Stimulated activated CD4-positive, alpha-beta T cell treated with anti-CD3 and anti-CD28 coated beads, Interleukin-2, amount 100 ng/mL, for 4 hours (primary cell): ENCODE measurements around the gene XPR1.
"Not testable (repeated sequence)": the region's sequence is repeated elsewhere in the genome, so short reads cannot be mapped to it uniquely, and the experiment has no call there.

Experiments
- DNase-seq: peaks from one replicate; pipeline ENCODE4 v3.0.0-alpha.2; 2020; ENCODE audit warnings: low read depth

XPR1 gene

DNA sequence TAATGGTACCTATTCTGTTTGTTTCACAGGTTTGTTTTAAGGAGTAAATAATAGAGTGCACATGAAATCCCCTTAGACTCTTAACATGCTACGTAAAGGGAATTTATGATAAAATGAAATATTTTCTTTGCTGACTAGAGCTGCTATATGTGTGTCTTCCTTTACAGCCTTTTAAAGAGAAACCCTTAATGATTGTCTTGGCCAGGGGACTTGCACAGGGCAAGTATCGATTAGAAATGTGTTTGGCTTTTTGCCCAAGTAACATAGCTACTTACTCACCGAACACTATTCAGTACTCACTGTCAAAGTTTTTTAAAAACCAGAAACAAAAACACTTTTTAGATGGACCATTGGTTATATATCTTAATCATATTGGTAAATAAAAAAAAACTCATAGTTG, 209.6 kb downstream of the XPR1 start:
- DNase-seq: no peak

DNA sequence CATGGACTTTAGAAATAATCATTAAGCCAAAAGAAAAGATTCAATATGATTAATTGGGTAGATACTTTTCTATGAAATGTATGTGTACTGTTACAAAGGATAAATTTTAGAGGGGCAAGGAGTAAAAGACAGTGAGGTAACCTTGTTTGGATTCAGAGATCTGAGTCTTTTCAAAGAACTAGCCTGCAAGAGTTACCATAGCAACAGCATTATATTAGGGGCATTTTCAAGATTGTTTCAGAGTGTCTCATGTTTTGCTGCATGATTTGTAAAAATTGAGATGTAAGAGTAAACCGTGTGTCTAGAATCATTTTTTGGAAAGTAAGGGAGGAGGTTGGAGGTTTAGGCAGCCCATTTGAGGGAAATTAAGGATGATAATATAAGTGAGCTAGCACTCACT, 210.2 kb downstream of the XPR1 start:
- no peak for DNase-seq

DNA sequence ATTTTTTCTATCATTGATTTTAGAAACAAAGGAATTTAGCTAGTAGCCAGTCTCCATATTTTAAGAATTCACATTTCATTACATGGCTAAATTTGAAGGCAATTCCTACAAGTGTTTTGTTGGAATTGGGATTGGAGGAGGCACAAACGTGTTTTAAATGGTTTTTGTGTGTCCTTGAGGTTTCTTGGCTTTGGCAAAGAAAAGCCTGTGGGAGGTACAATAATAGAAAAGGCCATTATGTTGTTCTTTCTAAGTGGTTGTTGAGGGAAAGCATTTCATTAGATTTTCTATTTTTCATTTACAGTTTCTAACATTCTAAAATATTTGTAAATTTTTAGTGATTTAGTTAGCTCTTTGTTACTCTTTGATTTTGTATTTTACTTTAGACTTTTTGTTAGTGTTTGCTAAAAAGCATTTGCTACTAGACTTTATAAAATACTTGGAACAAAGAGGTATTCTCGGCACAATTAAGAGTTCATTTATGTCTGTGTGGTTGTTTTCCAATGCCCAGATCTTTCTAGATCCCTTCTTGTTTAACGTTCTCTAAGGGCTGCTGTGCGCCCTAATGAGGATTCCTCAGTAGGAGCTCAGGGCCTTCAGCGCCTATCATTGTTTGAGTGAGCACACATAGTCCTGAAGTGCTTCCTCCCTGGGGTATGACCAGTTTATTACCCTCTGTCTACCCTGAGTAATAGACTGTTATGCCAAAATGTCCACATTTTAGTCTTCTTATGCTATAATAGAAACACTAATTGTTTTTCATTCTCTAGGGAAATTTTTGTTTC, 210.9 kb downstream of the XPR1 start:
- no peak for DNase-seq

DNA sequence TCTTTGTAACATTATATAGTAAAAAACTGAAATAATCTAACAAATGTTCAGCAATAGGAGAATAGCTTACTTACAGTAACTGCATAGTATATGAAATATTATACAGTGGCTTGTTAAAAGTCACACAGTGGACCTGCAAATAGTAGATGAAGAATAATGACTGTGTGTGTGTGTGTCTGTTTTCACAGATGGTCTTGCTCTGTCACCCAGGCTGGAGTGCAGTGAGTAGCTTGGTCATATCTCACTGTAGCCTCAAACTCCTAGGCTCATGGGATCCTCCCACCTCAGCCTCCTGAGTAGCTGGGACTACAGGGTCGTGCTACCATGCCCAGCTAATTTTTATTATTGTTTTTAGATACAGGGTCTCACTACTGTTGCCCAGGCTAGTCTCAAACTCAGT, 213.5 kb downstream of the XPR1 start:
- DNase-seq: no peak

DNA sequence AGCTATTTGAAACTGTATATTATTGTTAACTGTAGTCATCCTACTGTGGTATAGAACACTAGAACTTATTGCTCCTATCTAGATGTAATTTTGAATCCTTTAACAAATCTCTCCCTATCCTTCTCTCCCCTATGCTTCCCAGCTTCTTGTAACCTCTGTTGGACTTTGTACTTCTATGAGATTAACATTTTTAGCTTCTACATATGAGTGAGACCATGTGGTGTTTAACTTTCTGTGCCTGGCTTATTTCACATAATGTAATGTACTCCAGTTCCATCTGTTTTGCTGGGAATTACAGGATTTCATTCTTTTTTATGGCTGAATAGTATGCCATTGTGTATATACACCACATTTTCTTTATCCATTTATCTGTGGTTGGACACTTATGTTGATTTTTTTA, 216.4 kb downstream of the XPR1 start:
- no peak for DNase-seq

DNA sequence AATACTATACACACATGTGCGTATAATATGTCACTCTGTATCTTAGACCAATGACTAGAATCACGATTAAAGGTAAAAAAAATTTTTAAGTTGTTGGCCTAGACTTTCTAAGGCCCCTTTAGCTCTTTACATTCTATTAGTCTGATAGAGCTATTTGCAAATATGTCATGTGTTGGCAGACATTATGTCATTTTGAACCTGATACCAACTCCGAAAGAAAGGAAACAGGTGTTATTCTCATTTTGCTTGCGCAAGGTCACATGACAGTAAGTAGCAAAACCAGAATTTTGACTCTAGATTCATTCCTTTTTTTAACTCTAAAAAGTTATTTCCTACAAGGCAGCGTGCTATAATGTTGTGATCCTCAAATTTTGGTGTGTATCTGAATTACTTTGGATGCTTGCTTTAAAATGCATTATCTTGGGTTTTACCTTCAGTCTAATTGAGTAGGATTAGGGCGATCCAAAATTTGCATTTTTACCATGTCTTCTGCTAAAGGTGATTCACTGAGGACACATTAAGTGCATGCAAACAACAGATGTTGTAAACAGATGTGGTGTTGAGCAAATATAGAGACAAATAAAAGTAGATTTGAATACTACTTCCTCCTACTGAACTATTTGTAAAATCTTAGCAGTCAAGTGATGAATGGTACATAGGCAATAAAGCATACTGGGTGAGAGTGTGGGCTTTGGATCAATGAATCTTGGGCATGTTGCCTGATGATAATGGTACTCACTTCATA, 217.4 kb downstream of the XPR1 start:
- no peak for DNase-seq

DNA sequence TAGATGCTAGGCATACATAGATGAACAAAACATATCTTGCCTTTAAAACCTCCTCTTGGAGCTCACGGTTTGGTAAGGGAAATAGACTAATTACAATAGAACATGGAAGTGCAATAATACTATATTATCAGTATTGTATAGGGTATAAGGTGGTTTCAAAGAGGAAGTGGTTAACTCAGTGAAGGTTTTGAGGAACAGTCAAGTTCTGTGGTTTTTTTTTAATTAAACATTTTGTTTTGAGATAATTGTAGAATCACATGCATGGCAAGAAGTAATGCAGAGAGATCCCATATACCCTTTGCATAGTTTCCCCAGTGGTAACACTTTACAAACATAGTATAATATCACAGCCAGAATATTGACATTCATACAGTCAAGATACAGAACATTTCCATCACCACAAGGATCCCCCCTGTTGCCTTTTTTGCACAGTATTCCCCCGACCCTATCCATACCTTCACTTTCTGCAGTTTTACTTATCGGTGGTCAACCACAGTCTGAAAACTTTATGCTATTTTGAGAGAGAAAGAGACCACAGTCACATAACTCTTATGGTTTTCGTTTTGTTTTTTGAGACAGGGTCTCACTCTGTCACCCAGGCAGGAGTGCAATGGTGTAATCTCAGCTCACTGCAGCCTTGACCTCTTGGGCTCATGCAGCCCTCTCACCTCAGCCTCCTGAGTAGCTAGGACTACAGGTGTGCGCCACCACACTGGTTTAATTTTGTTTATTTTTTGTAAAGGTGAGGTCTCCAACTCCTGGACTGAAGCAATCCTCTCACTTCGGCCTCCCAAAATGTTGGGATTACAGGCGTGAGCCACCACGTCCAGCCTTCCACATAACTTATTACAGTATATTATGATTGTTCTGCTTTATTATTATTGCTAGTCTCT, 220.4 kb downstream of the XPR1 start:
- DNase-seq: no peak

DNA sequence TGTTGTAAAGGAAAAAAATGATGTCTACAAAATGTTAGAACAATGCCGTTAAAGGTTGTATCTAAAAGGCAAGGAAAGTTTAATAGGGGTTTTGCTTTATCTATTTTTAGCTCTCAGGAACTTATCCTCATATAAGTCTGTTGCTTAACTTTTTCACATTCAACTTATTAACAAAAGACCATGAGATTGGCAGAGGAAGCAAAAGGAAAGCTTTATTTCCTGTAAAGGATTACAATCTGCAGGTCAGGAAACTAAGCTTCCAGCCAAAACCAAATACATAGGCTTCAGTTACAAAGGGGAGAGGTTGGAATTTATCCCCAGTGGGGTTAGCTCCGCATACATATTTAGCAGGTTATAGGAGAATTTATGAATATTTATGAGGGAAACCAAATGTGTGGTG, 222.2 kb downstream of the XPR1 start:
- DNase-seq: no peak

DNA sequence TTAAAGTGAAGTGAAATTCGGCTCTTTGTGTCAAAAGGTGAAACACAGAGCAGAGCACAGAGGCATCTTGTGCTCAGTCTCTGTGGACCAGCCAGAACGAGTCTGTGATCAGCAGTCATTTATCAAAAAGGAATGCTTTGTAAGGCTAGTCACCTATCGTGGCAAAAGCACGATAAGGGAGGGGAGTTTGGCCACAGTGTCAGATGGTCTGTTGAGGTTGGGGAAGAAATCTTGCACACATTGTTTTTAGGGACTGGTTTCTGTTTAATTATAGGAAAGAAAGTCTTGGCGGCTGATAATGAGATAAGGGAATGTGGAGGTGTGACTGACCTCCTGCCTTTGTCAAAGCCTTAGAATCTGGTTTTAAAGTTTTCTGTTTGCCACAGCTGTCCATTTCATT, 222.6 kb downstream of the XPR1 start:
- no peak for DNase-seq

DNA sequence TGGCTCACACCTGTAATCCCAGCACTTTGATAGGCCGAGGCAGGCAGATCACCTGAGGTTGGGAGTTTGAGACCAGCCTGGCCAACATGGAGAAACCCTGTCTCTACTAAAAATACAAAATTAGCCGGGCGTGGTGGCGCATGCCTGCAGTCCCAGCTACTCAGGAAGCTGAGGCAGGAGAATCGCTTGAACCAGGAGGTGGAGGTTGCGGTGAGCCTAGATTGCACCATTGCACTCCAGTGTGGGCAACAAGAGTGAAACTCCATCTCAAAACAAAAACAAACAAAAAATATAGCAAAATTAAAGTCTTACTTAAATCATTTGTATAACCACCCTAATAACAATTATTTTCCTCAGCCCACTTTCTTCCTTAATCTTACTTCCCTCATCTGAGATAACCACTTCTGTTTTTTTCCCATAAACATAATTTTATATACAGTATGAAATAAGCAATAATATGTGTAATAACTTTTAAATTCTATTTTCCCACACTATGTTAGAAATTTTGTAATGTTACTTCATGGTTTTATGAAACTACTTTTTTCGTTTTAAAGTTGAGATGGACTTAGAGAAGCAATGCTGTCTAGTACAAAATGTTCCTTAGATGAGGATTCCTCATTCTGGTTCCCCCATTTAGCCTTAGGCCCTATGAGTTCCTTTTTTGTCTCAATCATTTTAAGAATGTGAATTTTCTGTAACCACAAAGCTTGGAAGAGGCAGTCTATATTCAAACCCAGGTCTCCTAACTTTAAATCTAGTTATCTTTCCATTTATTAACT, 226.3 kb downstream of the XPR1 start:
- DNase-seq: not testable (repeated sequence)

DNA sequence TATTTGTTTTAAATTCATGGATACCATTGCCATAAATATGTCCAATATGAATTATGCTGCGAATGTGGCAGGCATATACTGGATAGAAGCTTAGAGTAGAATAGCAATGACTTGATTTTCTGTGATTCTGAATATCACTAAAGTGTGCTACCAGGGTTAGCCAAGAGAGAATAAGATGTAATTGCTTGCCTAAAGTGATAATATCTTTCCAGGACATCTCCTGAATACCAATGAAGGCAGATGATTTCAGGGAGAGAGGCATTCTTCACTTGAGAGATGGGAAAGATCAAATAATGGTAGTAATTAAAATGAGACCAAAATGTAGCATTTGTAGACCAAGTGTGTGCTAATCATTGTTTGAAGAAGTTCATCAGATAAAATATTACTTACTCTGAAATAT, 227.5 kb downstream of the XPR1 start:
- no peak for DNase-seq

DNA sequence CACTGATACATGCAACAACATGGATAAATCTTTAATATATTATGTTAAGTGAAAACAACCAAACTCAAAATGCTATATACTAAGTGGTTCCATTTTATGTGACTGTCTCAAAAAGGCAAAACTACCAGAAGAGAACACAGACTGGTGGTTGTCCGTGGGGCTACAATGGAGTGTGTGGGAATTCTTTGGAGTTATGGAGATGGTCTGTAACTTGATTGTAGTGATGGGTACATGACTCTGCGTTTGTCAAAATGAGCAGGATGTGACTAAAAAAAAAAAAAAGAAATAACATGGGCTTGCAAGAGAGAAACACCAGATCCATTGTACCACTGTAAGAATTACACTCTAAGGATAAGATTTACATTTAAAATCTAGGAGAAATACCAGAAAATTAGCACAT, 228.7 kb downstream of the XPR1 start:
- DNase-seq: no peak

DNA sequence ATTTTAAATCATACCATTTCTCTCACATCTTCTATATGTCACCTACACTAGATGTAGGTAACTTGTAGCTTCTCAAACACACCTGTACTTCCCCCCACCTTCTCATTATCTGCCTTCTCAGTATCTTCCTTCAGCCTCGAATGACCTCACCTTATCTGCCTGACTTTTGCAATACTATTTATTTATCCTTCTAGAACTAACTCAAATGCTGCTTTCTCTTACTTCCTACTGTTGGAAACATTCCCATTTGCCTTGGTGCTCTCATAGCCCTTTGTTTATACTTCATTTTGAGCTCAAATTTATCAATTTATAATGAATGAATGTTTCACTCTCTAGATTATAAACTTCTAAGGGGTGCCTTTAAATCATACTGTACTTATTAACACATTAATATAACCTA, 230.5 kb downstream of the XPR1 start:
- DNase-seq: no peak

DNA sequence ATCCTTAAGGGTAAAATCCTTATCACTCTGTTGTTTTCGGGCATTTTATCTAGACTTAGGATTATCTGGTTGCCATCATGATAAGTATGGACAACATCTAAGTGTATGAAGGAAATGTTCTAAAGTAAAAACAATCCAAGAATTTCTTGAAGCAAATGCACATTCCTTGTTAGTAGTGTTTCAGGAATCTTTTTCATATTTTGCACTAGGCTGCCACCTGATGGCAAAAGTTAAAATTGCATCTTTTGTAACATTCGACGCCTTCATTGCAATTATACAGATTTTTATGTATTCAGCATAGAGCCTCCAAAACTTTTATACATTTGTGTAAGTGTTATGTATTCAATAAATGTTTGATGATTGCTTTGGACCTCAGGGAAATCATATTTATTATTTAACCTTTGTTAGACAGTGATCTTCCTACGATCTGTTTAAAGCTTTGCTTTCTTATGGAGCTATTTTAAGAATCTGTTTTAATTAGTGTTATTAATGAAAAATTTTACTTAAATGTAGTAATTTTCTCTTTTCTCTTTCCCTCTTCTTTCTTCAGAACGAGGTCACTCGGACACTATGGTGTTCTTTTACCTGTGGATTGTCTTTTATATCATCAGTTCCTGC, 231.4 kb downstream of the XPR1 start:
- no peak for DNase-seq

DNA sequence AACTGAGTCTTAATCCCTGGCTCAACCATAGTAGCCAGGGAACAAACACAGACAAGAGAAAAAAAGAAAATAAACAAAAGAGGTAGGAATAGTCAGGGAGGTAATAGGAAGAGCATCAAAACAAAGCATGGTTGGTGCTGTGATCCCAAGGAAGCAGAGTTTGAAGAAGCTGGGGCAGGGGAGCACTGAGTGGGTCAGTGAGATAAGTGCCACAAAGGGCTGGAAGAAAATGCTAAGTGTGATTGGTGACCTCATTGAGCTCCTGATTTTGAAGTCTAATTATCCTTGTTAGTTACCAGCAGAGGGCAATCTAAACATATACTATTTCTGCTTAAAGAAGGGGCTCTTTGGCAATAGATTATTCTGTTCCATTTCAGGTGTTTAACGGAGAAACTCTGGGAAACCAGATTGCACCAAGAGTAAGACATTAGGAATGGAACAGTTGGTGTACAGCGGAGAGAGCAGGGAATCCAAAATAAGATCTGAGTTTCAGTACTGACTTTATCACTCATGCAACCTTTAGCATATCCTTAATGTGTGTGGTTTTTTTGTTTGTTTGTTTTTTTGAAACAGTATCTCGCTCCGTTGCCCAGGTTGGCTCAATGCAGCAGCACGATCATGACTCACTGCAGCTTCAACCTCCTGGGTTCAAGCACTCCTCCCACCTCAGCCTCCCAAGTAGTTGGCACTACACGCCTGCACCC, 250.1 kb downstream of the XPR1 start:
- DNase-seq: no peak

DNA sequence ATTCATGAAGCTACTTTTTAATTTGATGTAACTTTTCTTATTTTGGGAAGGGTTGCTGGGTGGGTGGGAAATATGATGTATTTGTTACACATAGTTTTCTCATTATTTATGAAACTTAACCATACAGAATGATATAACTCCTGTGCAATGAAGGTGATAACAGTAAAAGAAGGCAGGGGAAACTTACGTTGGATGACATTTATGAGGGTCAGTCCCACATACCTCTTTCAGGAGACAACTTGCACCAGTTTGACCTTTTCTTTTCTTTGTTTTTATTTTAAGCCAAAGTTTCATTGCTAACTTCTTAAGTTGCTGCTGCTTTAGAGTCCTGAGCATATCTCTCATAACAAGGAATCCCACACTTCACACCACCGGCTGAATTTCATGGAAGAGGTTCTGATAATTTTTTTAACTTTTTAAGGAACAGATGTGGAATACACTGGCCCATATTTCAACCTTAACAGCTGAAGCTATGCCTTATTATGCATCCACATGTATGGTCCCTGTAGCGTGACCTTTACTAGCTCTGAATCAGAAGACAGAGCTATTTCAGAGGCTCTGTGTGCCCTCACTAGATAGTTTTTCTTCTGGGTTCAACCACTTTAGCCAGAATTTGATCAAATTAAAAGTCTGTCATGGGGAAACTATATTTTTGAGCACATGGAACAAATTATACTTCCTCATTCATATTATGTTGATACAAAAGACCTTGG, 252.9 kb downstream of the XPR1 start:
- no peak for DNase-seq

DNA sequence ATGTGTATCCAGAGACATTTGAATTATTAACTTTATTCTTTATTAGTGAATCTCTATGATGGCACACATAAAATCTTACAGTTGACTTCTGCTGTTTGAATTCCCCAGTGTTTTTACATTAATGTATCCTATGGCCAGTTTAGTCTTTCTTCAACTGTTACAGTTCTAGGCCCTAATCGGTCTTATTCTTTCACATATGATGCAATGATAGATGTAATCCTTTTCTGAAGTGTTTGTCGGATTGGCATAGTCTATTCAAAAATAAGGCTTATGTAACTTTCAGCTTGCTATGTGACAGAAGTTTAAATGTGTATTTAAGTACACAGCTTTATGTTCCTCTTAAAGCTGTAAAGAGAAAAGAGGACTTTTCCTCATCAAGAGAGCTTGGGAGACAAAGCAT, 254.5 kb downstream of the XPR1 start:
- no peak for DNase-seq

DNA sequence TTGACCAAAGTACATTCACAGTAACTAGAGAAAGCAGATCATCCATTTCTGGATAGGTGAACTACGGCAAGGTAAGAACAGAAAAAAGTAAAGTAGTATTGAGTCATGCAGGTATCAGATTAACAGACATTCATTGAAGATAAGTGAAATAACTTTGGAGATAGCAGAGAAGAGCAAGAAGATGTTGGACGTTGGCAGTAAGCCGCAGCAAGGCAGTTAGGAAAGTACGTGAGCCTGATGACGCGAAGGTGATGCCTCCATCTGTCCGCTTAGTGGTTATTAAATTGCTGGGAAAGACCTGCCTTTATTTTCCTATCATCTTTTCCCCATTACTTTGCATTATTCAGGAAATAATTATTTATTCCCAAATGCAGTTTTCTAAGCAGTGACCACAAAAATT, 256.0 kb downstream of the XPR1 start:
- no peak for DNase-seq

DNA sequence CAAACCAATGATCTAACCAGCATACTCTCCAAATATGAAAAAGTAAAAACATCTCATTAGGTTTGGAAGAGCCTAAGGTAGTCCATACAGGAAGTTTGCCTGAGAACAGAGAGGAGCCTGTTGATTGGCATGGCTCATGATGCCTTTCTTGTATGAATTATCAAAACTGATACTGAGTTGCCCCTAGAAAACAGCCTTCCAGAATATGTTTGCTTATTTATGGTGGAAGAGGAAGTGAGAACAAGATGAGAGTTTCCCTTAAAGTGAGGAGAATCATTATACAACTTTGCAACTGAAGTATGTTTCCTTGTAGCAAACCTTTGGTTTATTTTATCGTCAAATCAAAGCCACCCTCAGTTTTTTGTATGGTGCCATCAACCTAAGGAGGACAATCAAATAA, 257.0 kb downstream of the XPR1 start:
- DNase-seq: no peak

DNA sequence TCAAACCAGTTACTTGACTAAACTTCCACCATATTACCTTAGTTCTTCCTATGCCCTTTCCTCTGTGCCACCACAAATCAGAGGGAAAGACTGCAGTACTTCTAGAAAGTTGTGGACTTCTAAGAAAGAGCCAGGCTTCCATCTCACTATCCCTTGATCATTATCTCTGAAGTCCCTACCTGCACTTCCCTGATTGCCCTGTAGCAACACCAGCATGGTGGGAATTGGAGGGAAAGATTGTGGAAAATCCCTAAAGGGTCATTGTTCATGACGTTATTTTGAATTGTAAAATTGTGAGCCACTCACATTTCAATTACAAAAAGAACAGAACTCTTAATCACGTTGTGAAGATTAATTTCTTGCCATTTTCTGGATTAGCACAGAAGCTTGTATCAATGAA, 257.5 kb downstream of the XPR1 start:
- no peak for DNase-seq
